Hematopoietic multipotent progenitor cell treated with erythropoietin and hydrocortisone succinate and interleukin-3 and kit ligand, for 17 days (in vitro differentiated cells): ENCODE results near the gene PPM1J.
A peak's percentile ranks its signal among the peaks of the same experiment; 100 is the strongest.

ENCODE experiments used
- DNase-seq: peaks from one replicate; pipeline ENCODE4 v3.0.0-alpha.2; 2015; ENCODE audit warnings: low spot score

The PPM1J gene

GRCh38 chr1:112687785-112688496 lies 27.2 kb downstream of the PPM1J start:
- DNase-seq = no peak

GRCh38 chr1:112687361-112687760 lies 27.8 kb downstream of the PPM1J start:
- no peak for DNase-seq

GRCh38 chr1:112686835-112687234 lies 28.3 kb downstream of the PPM1J start:
- DNase-seq = no peak

GRCh38 chr1:112686417-112686816 lies 28.7 kb downstream of the PPM1J start:
- DNase-seq = no peak

- no peak for DNase-seq
Observed at GRCh38 chr1:112685913-112686312, 29.2 kb downstream of the PPM1J start.

- no peak for DNase-seq
Observed at GRCh38 chr1:112678605-112679004, 36.5 kb downstream of the PPM1J start.

- no peak for DNase-seq
Observed at GRCh38 chr1:112677501-112677900, 37.6 kb downstream of the PPM1J start.

- no peak for DNase-seq
Observed at GRCh38 chr1:112676543-112676942, 38.6 kb downstream of the PPM1J start.

- DNase-seq = no peak
Observed at GRCh38 chr1:112675728-112676381, 39.3 kb downstream of the PPM1J start.

GRCh38 chr1:112674986-112675727 lies 40.0 kb downstream of the PPM1J start:
- no peak for DNase-seq

GRCh38 chr1:112674440-112674985 lies 40.6 kb downstream of the PPM1J start, which contains the start of gene MOV10:
Gene MOV10 (plus strand): TSS chr1:112674659. CDS start chr1:112674913, 254 bp downstream.
- DNase-seq = peak; percentile 45

- DNase-seq = no peak
Observed at GRCh38 chr1:112673592-112674439, 41.3 kb downstream of the PPM1J start.

GRCh38 chr1:112672842-112673241 lies 42.3 kb downstream of the PPM1J start:
- no peak for DNase-seq

GRCh38 chr1:112672009-112672408 lies 43.1 kb downstream of the PPM1J start:
- DNase-seq = no peak

- no peak for DNase-seq
Observed at GRCh38 chr1:112666946-112667345, 48.2 kb downstream of the PPM1J start.

- DNase-seq = no peak
Observed at GRCh38 chr1:112665857-112666256, 49.3 kb downstream of the PPM1J start.
